ENCODE data around the gene CLECL1.
"Not testable (repeated sequence)": the region's sequence is repeated elsewhere in the genome, so short reads cannot be mapped to it uniquely, and the experiment has no call there.

DNA sequence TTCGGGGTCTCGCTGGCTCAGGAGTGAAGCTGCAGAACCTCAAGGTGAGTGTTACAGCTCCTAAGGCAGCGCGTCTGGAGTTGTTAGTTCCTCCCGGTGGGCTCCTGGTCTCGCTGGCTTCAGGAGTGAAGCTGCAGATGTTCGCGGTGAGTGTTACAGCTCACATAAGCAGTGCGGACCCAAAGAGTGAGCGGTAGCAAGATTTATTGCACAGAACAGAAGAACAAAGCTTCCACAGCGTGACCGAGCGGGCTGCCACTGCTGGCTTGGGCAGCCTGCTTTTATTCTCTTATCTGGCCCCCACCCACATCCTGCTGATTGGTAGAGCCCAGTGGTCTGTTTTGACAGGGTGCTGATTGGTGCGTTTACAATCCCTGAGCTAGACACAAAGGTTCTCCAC is 6.0 kb upstream of the CLECL1 start:
- TF ChIP-seq, protein P1, sequence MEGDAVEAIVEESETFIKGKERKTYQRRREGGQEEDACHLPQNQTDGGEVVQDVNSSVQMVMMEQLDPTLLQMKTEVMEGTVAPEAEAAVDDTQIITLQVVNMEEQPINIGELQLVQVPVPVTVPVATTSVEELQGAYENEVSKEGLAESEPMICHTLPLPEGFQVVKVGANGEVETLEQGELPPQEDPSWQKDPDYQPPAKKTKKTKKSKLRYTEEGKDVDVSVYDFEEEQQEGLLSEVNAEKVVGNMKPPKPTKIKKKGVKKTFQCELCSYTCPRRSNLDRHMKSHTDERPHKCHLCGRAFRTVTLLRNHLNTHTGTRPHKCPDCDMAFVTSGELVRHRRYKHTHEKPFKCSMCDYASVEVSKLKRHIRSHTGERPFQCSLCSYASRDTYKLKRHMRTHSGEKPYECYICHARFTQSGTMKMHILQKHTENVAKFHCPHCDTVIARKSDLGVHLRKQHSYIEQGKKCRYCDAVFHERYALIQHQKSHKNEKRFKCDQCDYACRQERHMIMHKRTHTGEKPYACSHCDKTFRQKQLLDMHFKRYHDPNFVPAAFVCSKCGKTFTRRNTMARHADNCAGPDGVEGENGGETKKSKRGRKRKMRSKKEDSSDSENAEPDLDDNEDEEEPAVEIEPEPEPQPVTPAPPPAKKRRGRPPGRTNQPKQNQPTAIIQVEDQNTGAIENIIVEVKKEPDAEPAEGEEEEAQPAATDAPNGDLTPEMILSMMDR (IDR thresholded peaks at IDR 0.05; ENCODE audit: low read depth, low read length, missing input control) = not testable (repeated sequence)
- not testable (repeated sequence) for TF ChIP-seq FOXA1 (IDR thresholded peaks at IDR 0.05)

All from liver (tissue), 2 donors.